Large intestine (tissue), 3 donors: ENCODE results near the gene IDUA. TPM values are rescaled to one million over a fixed set of nuclear protein-coding genes. Genes with fewer than 3 reads are reported as not detected.

Source experiments
- DNase-seq, 2 donors: peaks; one replicate each; pipeline versions ENCODE4 v3.0.0 to v3.0.0-alpha.2; 2013
- H3K27ac ChIP-seq: one replicate; pipeline ENCODE4 v1.5.1; 2013; ENCODE audit warnings: low read length
- H3K27me3 ChIP-seq: 2 replicates; pipeline ENCODE4 v1.6.1; 2013; ENCODE audit warnings: low read length; ENCODE audit not compliant: control insufficient read depth, insufficient read depth
- H3K36me3 ChIP-seq: 2 replicates; pipeline ENCODE4 v1.6.1; 2013; ENCODE audit warnings: low read length; ENCODE audit not compliant: control insufficient read depth, insufficient read depth
- H3K4me1 ChIP-seq: one replicate; pipeline ENCODE4 v1.6.1; 2013; ENCODE audit warnings: low read length; ENCODE audit not compliant: control insufficient read depth, insufficient read depth
- H3K4me3 ChIP-seq: one replicate; pipeline ENCODE4 v1.5.1; 2013; ENCODE audit warnings: low read length
- H3K9me3 ChIP-seq: one replicate; pipeline ENCODE4 v1.6.1; 2013; ENCODE audit warnings: mild to moderate bottlenecking, low read depth, low read length, moderate library complexity; ENCODE audit not compliant: control insufficient read depth
- WGBS: methylation state at CpG from one replicate; pipeline ENCODE4 v1.1.5; 2013; ENCODE audit warnings: low lambda C conversion rate; ENCODE audit not compliant: insufficient coverage; 5-methylcytosine and 5-hydroxymethylcytosine counted together
- polyA plus RNA-seq: library from polyadenylated mRNA; unstranded; fragments of 120-200 nt; gene quantifications from one replicate; pipeline ENCODE4 v1.2.1, GENCODE V29; 2013

The IDUA gene
- polyA plus RNA-seq, 1 donor: 21.1 TPM

- no peak for DNase-seq
- Histone ChIP-seq H3K27me3 (peaks cover 38% of the 10 kb centered on the region), H3K27ac (no peak overlapping the region), H3K4me1 (peaks cover 4% of the 10 kb centered on the region), H3K4me3 (no peak overlapping the region), H3K9me3 (peaks cover 3% of the 10 kb centered on the region), H3K36me3 (peaks cover 5% of the 10 kb centered on the region)
- no CpG with 5 or more reads among the region's 36 CpGs for WGBS
These were observed 41.9 kb downstream of the IDUA start for GRCh38 chr4:1028574-1029220.

- Histone ChIP-seq H3K4me3 (no peak overlapping the region), H3K36me3 (peaks cover 5% of the 10 kb centered on the region), H3K27ac (no peak overlapping the region), H3K27me3 (peaks cover 39% of the 10 kb centered on the region), H3K4me1 (peaks cover 4% of the 10 kb centered on the region), H3K9me3 (no peaks in the 10 kb centered on the region)
- DNase-seq: no peak
- WGBS: no CpG with 5 or more reads among the region's 17 CpGs
These were observed 42.7 kb downstream of the IDUA start for GRCh38 chr4:1029529-1029928.

GRCh38 chr4:1030031-1030430, 43.2 kb downstream of the IDUA start:
- no peak overlapping the region for H3K4me3 ChIP-seq
- H3K4me1 ChIP-seq: peaks cover 4% of the 10 kb centered on the region
- peaks cover 39% of the 10 kb centered on the region for H3K27me3 ChIP-seq
- no peaks in the 10 kb centered on the region for H3K9me3 ChIP-seq
- WGBS: no CpG with 5 or more reads among the region's 12 CpGs
- no peak for DNase-seq
- H3K27ac ChIP-seq: no peak overlapping the region
- H3K36me3 ChIP-seq: peaks cover 5% of the 10 kb centered on the region

GRCh38 chr4:1030559-1030958, 43.7 kb downstream of the IDUA start:
- no peak for DNase-seq
- Histone ChIP-seq H3K27ac (no peak overlapping the region), H3K9me3 (no peaks in the 10 kb centered on the region), H3K4me3 (no peak overlapping the region), H3K4me1 (peaks cover 4% of the 10 kb centered on the region), H3K36me3 (peaks cover 3% of the 10 kb centered on the region), H3K27me3 (peaks cover 39% of the 10 kb centered on the region)
- WGBS: no CpG with 5 or more reads among the region's 16 CpGs

- Histone ChIP-seq H3K4me1 (no peaks in the 10 kb centered on the region), H3K27ac (no peak overlapping the region), H3K27me3 (peaks cover 39% of the 10 kb centered on the region), H3K4me3 (no peak overlapping the region), H3K36me3 (no peaks in the 10 kb centered on the region), H3K9me3 (no peaks in the 10 kb centered on the region)
- DNase-seq: no peak
- no CpG with 5 or more reads among the region's 8 CpGs for WGBS
These were observed 44.5 kb downstream of the IDUA start for GRCh38 chr4:1031346-1031745.

- peaks cover 39% of the 10 kb centered on the region for H3K27me3 ChIP-seq
- no peaks in the 10 kb centered on the region for H3K9me3 ChIP-seq
- H3K4me3 ChIP-seq: no peak overlapping the region
- H3K27ac ChIP-seq: no peak overlapping the region
- no peaks in the 10 kb centered on the region for H3K4me1 ChIP-seq
- no peak for DNase-seq
- WGBS: no CpG with 5 or more reads among the region's 37 CpGs
- H3K36me3 ChIP-seq: no peaks in the 10 kb centered on the region
These were observed 45.3 kb downstream of the IDUA start for GRCh38 chr4:1031956-1032795.

GRCh38 chr4:1032861-1033260, 46.0 kb downstream of the IDUA start:
- Histone ChIP-seq H3K27ac (no peak overlapping the region), H3K4me1 (no peaks in the 10 kb centered on the region), H3K36me3 (no peaks in the 10 kb centered on the region), H3K9me3 (no peaks in the 10 kb centered on the region), H3K4me3 (no peak overlapping the region), H3K27me3 (peaks cover 36% of the 10 kb centered on the region)
- no peak for DNase-seq
- WGBS: no CpG with 5 or more reads among the region's 10 CpGs

GRCh38 chr4:1033840-1034551, 47.2 kb downstream of the IDUA start:
- WGBS: 53% methylated on average over 3 of the region's 35 CpGs
- peaks cover 26% of the 10 kb centered on the region for H3K27me3 ChIP-seq
- no peaks in the 10 kb centered on the region for H3K4me1 ChIP-seq
- DNase-seq: no peak
- H3K4me3 ChIP-seq: no peak overlapping the region
- H3K9me3 ChIP-seq: no peaks in the 10 kb centered on the region
- H3K36me3 ChIP-seq: no peaks in the 10 kb centered on the region
- no peak overlapping the region for H3K27ac ChIP-seq

- H3K4me3 ChIP-seq: no peak overlapping the region
- no CpG with 5 or more reads among the region's 26 CpGs for WGBS
- no peaks in the 10 kb centered on the region for H3K9me3 ChIP-seq
- H3K4me1 ChIP-seq: peaks cover 3% of the 10 kb centered on the region
- peaks cover 21% of the 10 kb centered on the region for H3K27me3 ChIP-seq
- no peak overlapping the region for H3K27ac ChIP-seq
- no peaks in the 10 kb centered on the region for H3K36me3 ChIP-seq
- no peak for DNase-seq
These were observed 48.7 kb downstream of the IDUA start for GRCh38 chr4:1035510-1035909.

- no peak overlapping the region for H3K4me3 ChIP-seq
- peaks cover 3% of the 10 kb centered on the region for H3K4me1 ChIP-seq
- no peaks in the 10 kb centered on the region for H3K36me3 ChIP-seq
- peaks cover 21% of the 10 kb centered on the region for H3K27me3 ChIP-seq
- no CpG with 5 or more reads among the region's 15 CpGs for WGBS
- DNase-seq: no peak
- H3K27ac ChIP-seq: no peak overlapping the region
- no peaks in the 10 kb centered on the region for H3K9me3 ChIP-seq
These were observed 49.3 kb downstream of the IDUA start for GRCh38 chr4:1036095-1036494.
